ENCODE results near the gene SEMA5A. TPM values are rescaled to one million over a fixed set of nuclear protein-coding genes. Genes with fewer than 3 reads are reported as not detected.

SEMA5A gene
- total RNA-seq, 1 donor from 2014 or later, result 43.2 TPM

GRCh38 chr5:9148242-9148641, 397.6 kb downstream of the SEMA5A start:
- Histone ChIP-seq H3K36me3 (no peaks in the 10 kb centered on the region), H3K9me3 (replicated peaks) (no peaks in the 10 kb centered on the region), H3K4me1 (peaks cover 12% of the 10 kb centered on the region), H3K27me3 (ENCODE audit: low read depth) (no peaks in the 10 kb centered on the region), H3K27ac (replicated peaks) (no peak overlapping the region), H3K4me3 (no peak overlapping the region)
- DNase-seq, result no peak
- intact Hi-C loops (cut with micrococcal nuclease), result no loop called here
- TF ChIP-seq CTCF (IDR thresholded peaks at IDR 0.05; ENCODE audit: borderline replicate concordance), result no peak

- Histone ChIP-seq H3K27ac (replicated peaks) (no peak overlapping the region), H3K36me3 (no peaks in the 10 kb centered on the region), H3K9me3 (replicated peaks) (no peaks in the 10 kb centered on the region), H3K4me1 (no peaks in the 10 kb centered on the region), H3K27me3 (ENCODE audit: low read depth) (no peaks in the 10 kb centered on the region), H3K4me3 (no peak overlapping the region)
- DNase-seq, result no peak
- intact Hi-C loops (cut with micrococcal nuclease), result no loop called here
- no peak for TF ChIP-seq CTCF (IDR thresholded peaks at IDR 0.05; ENCODE audit: borderline replicate concordance)
Observed at GRCh38 chr5:9140711-9141110, 405.2 kb downstream of the SEMA5A start.

- H3K9me3 ChIP-seq (replicated peaks), result no peaks in the 10 kb centered on the region
- DNase-seq, result no peak
- no peak for TF ChIP-seq CTCF (IDR thresholded peaks at IDR 0.05; ENCODE audit: borderline replicate concordance)
- no peaks in the 10 kb centered on the region for H3K27me3 ChIP-seq (ENCODE audit: low read depth)
- H3K36me3 ChIP-seq, result no peaks in the 10 kb centered on the region
- H3K4me3 ChIP-seq, result no peak overlapping the region
- H3K4me1 ChIP-seq, result no peaks in the 10 kb centered on the region
- H3K27ac ChIP-seq (replicated peaks), result no peak overlapping the region
- intact Hi-C loops (cut with micrococcal nuclease), result no loop called here
Observed at GRCh38 chr5:9140202-9140601, 405.7 kb downstream of the SEMA5A start.

GRCh38 chr5:9139344-9139743, 406.5 kb downstream of the SEMA5A start:
- Histone ChIP-seq H3K27ac (replicated peaks) (no peak overlapping the region), H3K4me3 (no peak overlapping the region), H3K27me3 (ENCODE audit: low read depth) (no peaks in the 10 kb centered on the region), H3K4me1 (no peaks in the 10 kb centered on the region), H3K36me3 (no peaks in the 10 kb centered on the region), H3K9me3 (replicated peaks) (no peaks in the 10 kb centered on the region)
- TF ChIP-seq CTCF (IDR thresholded peaks at IDR 0.05; ENCODE audit: borderline replicate concordance), result no peak
- DNase-seq, result no peak
- intact Hi-C loops (cut with micrococcal nuclease), result no loop called here

GRCh38 chr5:9128136-9128535, 417.7 kb downstream of the SEMA5A start:
- no peaks in the 10 kb centered on the region for H3K9me3 ChIP-seq (replicated peaks)
- intact Hi-C loops (cut with micrococcal nuclease), result no loop called here
- no peak for DNase-seq
- H3K27ac ChIP-seq (replicated peaks), result no peak overlapping the region
- no peak overlapping the region for H3K4me3 ChIP-seq
- H3K36me3 ChIP-seq, result no peaks in the 10 kb centered on the region
- H3K27me3 ChIP-seq (ENCODE audit: low read depth), result no peaks in the 10 kb centered on the region
- peaks cover under 1% of the 10 kb centered on the region for H3K4me1 ChIP-seq
- TF ChIP-seq CTCF (IDR thresholded peaks at IDR 0.05; ENCODE audit: borderline replicate concordance), result no peak

- no peak for TF ChIP-seq CTCF (IDR thresholded peaks at IDR 0.05; ENCODE audit: borderline replicate concordance)
- H3K9me3 ChIP-seq (replicated peaks), result no peaks in the 10 kb centered on the region
- intact Hi-C loops (cut with micrococcal nuclease), result no loop called here
- no peaks in the 10 kb centered on the region for H3K4me1 ChIP-seq
- H3K27me3 ChIP-seq (ENCODE audit: low read depth), result no peaks in the 10 kb centered on the region
- no peak for DNase-seq
- no peak overlapping the region for H3K4me3 ChIP-seq
- no peaks in the 10 kb centered on the region for H3K36me3 ChIP-seq
- H3K27ac ChIP-seq (replicated peaks), result no peak overlapping the region
Observed at GRCh38 chr5:9126490-9126889, 419.4 kb downstream of the SEMA5A start.
